Activated CD4-positive, CD25-positive, alpha-beta regulatory T cell (primary cell): Measurements from ENCODE around the gene CLEC18C.
"Not testable (repeated sequence)": the region's sequence is repeated elsewhere in the genome, so short reads cannot be mapped to it uniquely, and the experiment has no call there.

Experiments used
- DNase-seq, 4 experiments: peaks; one replicate each; lab custom pipeline; 2025; lab: John Stamatoyannopoulos, UW

The CLEC18C gene

GRCh38 chr16:70206382-70206781 is 32.8 kb downstream of the CLEC18C start:
- not testable (repeated sequence) for DNase-seq

GRCh38 chr16:70218586-70218985 is 45.0 kb downstream of the CLEC18C start:
- DNase-seq: not testable (repeated sequence)

GRCh38 chr16:70222574-70222973 is 49.0 kb downstream of the CLEC18C start:
- not testable (repeated sequence) for DNase-seq

GRCh38 chr16:70223216-70223615 is 49.6 kb downstream of the CLEC18C start:
- not testable (repeated sequence) for DNase-seq

- not testable (repeated sequence) for DNase-seq
Observed at GRCh38 chr16:70223971-70224513, 50.5 kb downstream of the CLEC18C start.

- not testable (repeated sequence) for DNase-seq
Observed at GRCh38 chr16:70224645-70225044, 51.1 kb downstream of the CLEC18C start.

- not testable (repeated sequence) for DNase-seq
Observed at GRCh38 chr16:70225430-70225829, 51.8 kb downstream of the CLEC18C start.

- not testable (repeated sequence) for DNase-seq
Observed at GRCh38 chr16:70226024-70226423, 52.4 kb downstream of the CLEC18C start.

GRCh38 chr16:70231831-70232230 is 58.2 kb downstream of the CLEC18C start:
- DNase-seq: not testable (repeated sequence)
